Smooth muscle cell (in vitro differentiated cells): ENCODE data around the gene KCNH2. TPM values are rescaled to one million over a fixed set of nuclear protein-coding genes. Genes with fewer than 3 reads are reported as not detected.

Source experiments
- DNase-seq: peaks from one replicate; lab custom pipeline; 2025; ENCODE audit not compliant: unreplicated experiment; lab: John Stamatoyannopoulos, UW
- H2AFZ ChIP-seq: fragments of 200-600 bp; sonication (generic); 2 replicates; pipeline ENCODE4 v1.6.0; 2016; ENCODE audit warnings: antibody characterized with exemption, low read depth, mild to moderate bottlenecking
- H3F3A ChIP-seq: fragments of 200-600 bp; sonication (generic); 2 replicates; pipeline ENCODE4 v1.6.0; 2017; ENCODE audit warnings: antibody characterized with exemption, low read depth
- H3K27ac ChIP-seq: fragments of 200-600 bp; sonication (generic); 2 replicates; pipeline ENCODE4 v1.5.1; 2016; ENCODE audit warnings: low read depth, mild to moderate bottlenecking
- H3K27me3 ChIP-seq: fragments of 200-600 bp; sonication (generic); 2 replicates; pipeline ENCODE4 v1.6.1; 2016; ENCODE audit warnings: low read depth, mild to moderate bottlenecking
- H3K36me3 ChIP-seq: fragments of 200-600 bp; sonication (generic); 2 replicates; pipeline ENCODE4 v1.5.1; 2016; ENCODE audit warnings: low read depth
- H3K4me1 ChIP-seq: fragments of 200-600 bp; sonication (generic); 2 replicates; pipeline ENCODE4 v1.5.1; 2016; ENCODE audit warnings: low read depth
- H3K4me2 ChIP-seq: fragments of 200-600 bp; sonication (generic); 2 replicates; pipeline ENCODE4 v1.6.0; 2016; ENCODE audit warnings: mild to moderate bottlenecking
- H3K4me3 ChIP-seq: fragments of 200-600 bp; sonication (generic); 2 replicates; pipeline ENCODE4 v1.5.1; 2016; ENCODE audit warnings: mild to moderate bottlenecking
- H3K79me2 ChIP-seq: fragments of 200-600 bp; sonication (generic); 2 replicates; pipeline ENCODE4 v1.6.0; 2016; ENCODE audit warnings: low read depth, mild to moderate bottlenecking
- H3K9ac ChIP-seq: fragments of 200-600 bp; sonication (generic); 2 replicates; pipeline ENCODE4 v1.6.0; 2016; ENCODE audit warnings: low read depth
- H3K9me3 ChIP-seq: fragments of 200-600 bp; sonication (generic); replicated peaks from 2 replicates; pipeline ENCODE4 v1.5.1; 2016; ENCODE audit warnings: low read depth
- H4K20me1 ChIP-seq: fragments of 200-600 bp; sonication (generic); 2 replicates; pipeline ENCODE4 v1.6.0; 2016; ENCODE audit warnings: low read depth
- CTCF ChIP-seq: fragments of 200-600 bp; sonication (generic); IDR thresholded peaks from 2 replicates; pipeline ENCODE4 v1.5.1; 2017; ENCODE audit warnings: borderline replicate concordance, mild to moderate bottlenecking, antibody characterized with exemption; ENCODE audit not compliant: insufficient read depth, poor library complexity, severe bottlenecking
- WGBS: methylation state at CpG from one replicate; pipeline ENCODE4 v1.1.7; 2016; ENCODE audit warnings: low lambda C conversion rate; 5-methylcytosine and 5-hydroxymethylcytosine counted together
- polyA plus RNA-seq: library from polyadenylated mRNA; unstranded; fragments of >200 nt; fragmentation: Nextera tagmentation; extraction: Ambion mirVana; gene quantifications from 2 replicates; pipeline ENCODE4 v1.2.1, GENCODE V29; 2016
- total RNA-seq: library from RNA; depleted of rRNA; stranded (reverse); fragments of >200 nt; gene quantifications from 2 replicates; pipeline ENCODE4 v1.2.3, GENCODE V29; 2014

KCNH2 gene
- total and polyA plus RNA-seq, 2 experiments from 2014 or later = 12.9 to 37.7 TPM

- DNase-seq = peak; percentile 48
- Histone ChIP-seq H3K4me3 (no peak overlapping the region), H3K9me3 (peaks cover 5% of the 10 kb centered on the region), H3F3A (no peaks in the 10 kb centered on the region), H2AFZ (no peak overlapping the region), H3K9ac (no peak overlapping the region), H4K20me1 (no peaks in the 10 kb centered on the region), H3K4me2 (no peak overlapping the region), H3K79me2 (no peaks in the 10 kb centered on the region), H3K4me1 (no peaks in the 10 kb centered on the region), H3K27me3 (peaks cover 6% of the 10 kb centered on the region), H3K36me3 (no peaks in the 10 kb centered on the region), H3K27ac (no peak overlapping the region)
- 15% methylated on average over 22 of the region's 22 CpGs for WGBS
- TF ChIP-seq CTCF = peak; percentile 95
These were observed 79.6 kb downstream of the KCNH2 start for GRCh38 chr7:150898475-150899011.

- H3K79me2 ChIP-seq = no peaks in the 10 kb centered on the region
- no peaks in the 10 kb centered on the region for H4K20me1 ChIP-seq
- peaks cover 5% of the 10 kb centered on the region for H3K9me3 ChIP-seq
- H3K27me3 ChIP-seq = peaks cover 6% of the 10 kb centered on the region
- H3K27ac ChIP-seq = no peak overlapping the region
- H3K4me1 ChIP-seq = no peaks in the 10 kb centered on the region
- no peaks in the 10 kb centered on the region for H3F3A ChIP-seq
- no peak overlapping the region for H2AFZ ChIP-seq
- H3K4me3 ChIP-seq = no peak overlapping the region
- 79% methylated on average over 22 of the region's 22 CpGs for WGBS
- no peak overlapping the region for H3K9ac ChIP-seq
- no peaks in the 10 kb centered on the region for H3K36me3 ChIP-seq
- no peak overlapping the region for H3K4me2 ChIP-seq
- no peak for DNase-seq
- TF ChIP-seq CTCF = no peak
These were observed 80.3 kb downstream of the KCNH2 start for GRCh38 chr7:150897502-150898474.

- Histone ChIP-seq H3K79me2 (no peaks in the 10 kb centered on the region), H4K20me1 (no peaks in the 10 kb centered on the region), H3K4me1 (no peaks in the 10 kb centered on the region), H3K9ac (no peak overlapping the region), H3K27me3 (peaks cover 6% of the 10 kb centered on the region), H3K4me2 (no peak overlapping the region), H3K9me3 (peaks cover 5% of the 10 kb centered on the region), H3K4me3 (no peak overlapping the region), H2AFZ (no peak overlapping the region), H3F3A (no peaks in the 10 kb centered on the region), H3K36me3 (no peaks in the 10 kb centered on the region), H3K27ac (no peak overlapping the region)
- TF ChIP-seq CTCF = no peak
- 85% methylated on average over 10 of the region's 10 CpGs for WGBS
- no peak for DNase-seq
These were observed 81.4 kb downstream of the KCNH2 start for GRCh38 chr7:150896562-150897209.
